Fibroblast of mammary gland (primary cell): ENCODE results near the gene EPG5.
"Not testable (repeated sequence)": the region's sequence is repeated elsewhere in the genome, so short reads cannot be mapped to it uniquely, and the experiment has no call there.

Experiments used
- DNase-seq: peaks from one replicate; pipeline ENCODE4 v3.0.0-alpha.2; 2010; ENCODE audit warnings: low read depth
- H3K4me3 ChIP-seq: 2 replicates; pipeline ENCODE4 v1.5.1; 2011; ENCODE audit warnings: low read depth, mild to moderate bottlenecking, low read length, moderate library complexity; ENCODE audit not compliant: control insufficient read depth
- TF ChIP-seq, protein P1 (sequence below): conservative IDR thresholded peaks from 2 replicates; pipeline ENCODE4 v1.5.1; 2011; ENCODE audit warnings: low read depth, low read length, inconsistent platforms; ENCODE audit not compliant: control insufficient read depth, insufficient read depth

EPG5 gene

DNA sequence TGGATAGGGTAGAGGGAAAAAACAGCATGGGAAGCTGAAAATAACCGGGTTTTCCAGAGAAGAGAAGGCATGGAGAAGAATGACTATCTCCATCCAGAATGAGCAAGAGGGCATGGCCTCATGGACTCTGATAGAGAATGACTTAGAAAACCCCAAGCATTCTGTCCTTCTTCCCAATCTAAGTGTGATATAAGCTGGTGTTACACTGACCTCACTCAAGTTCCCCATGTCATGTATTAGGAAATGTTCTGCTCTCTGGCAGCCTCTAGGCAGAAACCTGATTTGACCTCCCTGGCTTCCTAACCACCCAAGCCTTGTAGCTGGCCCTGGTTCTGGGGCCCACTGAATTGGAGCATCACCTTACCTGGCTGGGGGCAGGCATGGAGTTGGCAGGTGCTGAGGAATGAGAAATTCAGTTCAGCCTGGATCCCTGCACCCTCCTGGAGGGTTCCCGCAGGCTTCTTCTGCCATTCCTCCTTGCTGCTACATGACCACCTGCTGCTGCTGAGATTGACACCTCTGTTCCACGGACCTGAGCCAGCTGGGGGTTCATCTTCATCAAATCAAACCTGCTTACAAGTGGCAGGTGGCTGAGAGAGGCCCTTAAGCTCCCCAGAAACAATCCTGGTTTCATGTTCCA, 146.9 kb downstream of the EPG5 start:
- TF ChIP-seq, protein P1, sequence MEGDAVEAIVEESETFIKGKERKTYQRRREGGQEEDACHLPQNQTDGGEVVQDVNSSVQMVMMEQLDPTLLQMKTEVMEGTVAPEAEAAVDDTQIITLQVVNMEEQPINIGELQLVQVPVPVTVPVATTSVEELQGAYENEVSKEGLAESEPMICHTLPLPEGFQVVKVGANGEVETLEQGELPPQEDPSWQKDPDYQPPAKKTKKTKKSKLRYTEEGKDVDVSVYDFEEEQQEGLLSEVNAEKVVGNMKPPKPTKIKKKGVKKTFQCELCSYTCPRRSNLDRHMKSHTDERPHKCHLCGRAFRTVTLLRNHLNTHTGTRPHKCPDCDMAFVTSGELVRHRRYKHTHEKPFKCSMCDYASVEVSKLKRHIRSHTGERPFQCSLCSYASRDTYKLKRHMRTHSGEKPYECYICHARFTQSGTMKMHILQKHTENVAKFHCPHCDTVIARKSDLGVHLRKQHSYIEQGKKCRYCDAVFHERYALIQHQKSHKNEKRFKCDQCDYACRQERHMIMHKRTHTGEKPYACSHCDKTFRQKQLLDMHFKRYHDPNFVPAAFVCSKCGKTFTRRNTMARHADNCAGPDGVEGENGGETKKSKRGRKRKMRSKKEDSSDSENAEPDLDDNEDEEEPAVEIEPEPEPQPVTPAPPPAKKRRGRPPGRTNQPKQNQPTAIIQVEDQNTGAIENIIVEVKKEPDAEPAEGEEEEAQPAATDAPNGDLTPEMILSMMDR: no peak
- no peak for DNase-seq
- no peak overlapping the region for H3K4me3 ChIP-seq

- DNase-seq: peak; percentile 53
- H3K4me3 ChIP-seq: not testable (repeated sequence)
These were observed 148.4 kb downstream of the EPG5 start for GRCh38 chr18:45818765-45819164.

DNA sequence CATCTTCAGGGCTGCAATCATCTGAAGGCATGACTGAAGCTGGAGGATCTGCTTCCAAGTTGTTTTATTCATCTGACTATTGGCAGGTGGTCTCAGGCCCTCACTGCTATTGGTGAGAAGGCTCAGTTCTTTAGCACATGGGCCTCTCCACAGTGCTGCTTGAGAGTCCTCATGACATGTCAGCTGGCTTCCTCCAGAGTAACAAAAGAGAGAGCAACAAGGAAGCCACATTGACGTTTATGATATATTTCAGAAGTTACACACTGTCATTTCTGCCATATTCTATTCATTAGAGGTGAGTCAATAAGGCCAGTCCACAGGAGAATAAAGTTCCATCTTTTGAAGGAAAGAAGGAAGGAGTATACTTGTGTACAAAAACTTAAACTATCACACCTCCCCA, 149.6 kb downstream of the EPG5 start:
- no peak overlapping the region for H3K4me3 ChIP-seq
- DNase-seq: no peak
- TF ChIP-seq, protein P1: no peak

DNA sequence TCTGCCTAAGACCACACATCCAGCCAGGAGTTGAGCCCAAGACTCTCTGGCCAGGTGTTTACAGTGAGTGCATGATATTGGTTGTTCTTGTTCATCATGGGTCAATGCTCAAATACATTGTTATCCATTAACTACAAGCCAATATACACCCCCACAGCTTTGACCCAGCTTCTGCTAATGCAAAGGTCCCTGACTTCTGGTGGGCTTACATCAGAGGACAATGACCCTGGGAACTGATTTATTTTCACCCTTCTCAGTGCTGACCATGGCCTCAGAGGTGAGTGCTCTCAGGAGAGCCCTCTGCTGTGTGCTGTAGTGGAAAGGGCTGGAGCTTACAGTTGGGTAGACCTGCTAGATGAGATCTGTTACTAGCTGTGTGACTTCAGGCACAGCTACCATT, 152.4 kb downstream of the EPG5 start:
- DNase-seq, H3K4me3 ChIP-seq: not testable (repeated sequence)

GRCh38 chr18:45807144-45807543, 160.0 kb downstream of the EPG5 start:
- DNase-seq, H3K4me3 ChIP-seq: not testable (repeated sequence)

GRCh38 chr18:45806226-45806625, 160.9 kb downstream of the EPG5 start:
- H3K4me3 ChIP-seq: no peak overlapping the region
- peak; percentile 81 for DNase-seq
- TF ChIP-seq, protein P1: no peak

- no peak overlapping the region for H3K4me3 ChIP-seq
- TF ChIP-seq, protein P1: no peak
- DNase-seq: peak; percentile 70
These were observed 161.6 kb downstream of the EPG5 start for GRCh38 chr18:45805551-45805950.

GRCh38 chr18:45802814-45803492, 164.2 kb downstream of the EPG5 start:
- TF ChIP-seq, protein P1: peak; percentile 9
- H3K4me3 ChIP-seq: no peak overlapping the region
- peak; percentile 99 for DNase-seq
